PC-3 (cell line): ENCODE data around the gene NEGR1.

ENCODE experiments used
- EZH2 ChIP-seq: fragments of 300-600 bp; sonication (generic); IDR thresholded peaks from one replicate; pipeline ENCODE4 v1.6.1; 2017; ENCODE audit warnings: antibody characterized with exemption, mild to moderate bottlenecking, low read length; ENCODE audit not compliant: unreplicated experiment
- EZH2phosphoT487 ChIP-seq: fragments of 300-600 bp; sonication (generic); IDR thresholded peaks from 2 replicates; pipeline ENCODE4 v1.6.1; 2018; ENCODE audit warnings: mild to moderate bottlenecking, antibody characterized with exemption, low read length, borderline replicate concordance
- TF ChIP-seq, protein P1 (sequence below): fragments of 300-600 bp; sonication (generic); conservative IDR thresholded peaks from 2 replicates; pipeline ENCODE4 v1.5.1; 2017; ENCODE audit warnings: antibody characterized with exemption, low read depth, mild to moderate bottlenecking, low read length

DNA sequence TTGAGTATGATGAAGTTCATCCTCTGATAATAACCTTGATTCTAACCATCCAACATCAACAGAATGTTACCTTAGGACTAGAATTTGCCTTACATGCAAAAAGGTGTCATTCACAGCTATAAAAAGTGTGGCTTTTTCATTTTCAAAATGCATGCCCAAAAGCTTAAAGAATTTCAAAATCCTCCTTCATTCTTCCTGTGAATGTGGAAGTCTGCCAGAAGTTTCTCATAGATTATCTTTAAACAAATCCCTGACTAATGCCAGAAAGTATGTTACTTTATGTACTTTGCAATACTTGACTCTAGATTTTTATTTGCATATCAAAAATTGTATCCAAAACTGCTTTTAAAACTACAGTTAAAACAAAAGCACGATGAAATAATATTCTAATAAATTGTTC, 930.9 kb downstream of the NEGR1 start:
- TF ChIP-seq, protein P1, sequence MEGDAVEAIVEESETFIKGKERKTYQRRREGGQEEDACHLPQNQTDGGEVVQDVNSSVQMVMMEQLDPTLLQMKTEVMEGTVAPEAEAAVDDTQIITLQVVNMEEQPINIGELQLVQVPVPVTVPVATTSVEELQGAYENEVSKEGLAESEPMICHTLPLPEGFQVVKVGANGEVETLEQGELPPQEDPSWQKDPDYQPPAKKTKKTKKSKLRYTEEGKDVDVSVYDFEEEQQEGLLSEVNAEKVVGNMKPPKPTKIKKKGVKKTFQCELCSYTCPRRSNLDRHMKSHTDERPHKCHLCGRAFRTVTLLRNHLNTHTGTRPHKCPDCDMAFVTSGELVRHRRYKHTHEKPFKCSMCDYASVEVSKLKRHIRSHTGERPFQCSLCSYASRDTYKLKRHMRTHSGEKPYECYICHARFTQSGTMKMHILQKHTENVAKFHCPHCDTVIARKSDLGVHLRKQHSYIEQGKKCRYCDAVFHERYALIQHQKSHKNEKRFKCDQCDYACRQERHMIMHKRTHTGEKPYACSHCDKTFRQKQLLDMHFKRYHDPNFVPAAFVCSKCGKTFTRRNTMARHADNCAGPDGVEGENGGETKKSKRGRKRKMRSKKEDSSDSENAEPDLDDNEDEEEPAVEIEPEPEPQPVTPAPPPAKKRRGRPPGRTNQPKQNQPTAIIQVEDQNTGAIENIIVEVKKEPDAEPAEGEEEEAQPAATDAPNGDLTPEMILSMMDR: no peak
- TF ChIP-seq EZH2 (no peak), EZH2phosphoT487 (no peak)
